Small intestine (tissue), 7 donors: ENCODE results near the gene FGR. TPM values are rescaled to one million over a fixed set of nuclear protein-coding genes. Genes with fewer than 3 reads are reported as not detected.

Source experiments
- DNase-seq, 2 donors: peaks; one replicate each; pipeline versions ENCODE4 v3.0.0 to v3.0.0-alpha.2; 2013
- FAIRE-seq: peaks from 2 replicates; lab custom pipeline; 2012; peaks lifted over from hg19 to GRCh38; lab: Jason Lieb, UNC
- H3K27ac ChIP-seq, 3 donors: one replicate each; pipeline ENCODE4 v1.5.1; 2013; ENCODE audit warnings: low read length in 2 of 3, mild to moderate bottlenecking in 2 of 3, control low read depth in 1 of 3, inconsistent platforms in 1 of 3, low read depth in 1 of 3, moderate library complexity in 1 of 3
- H3K27me3 ChIP-seq, 3 donors: one replicate each; pipeline ENCODE4 v1.6.1; 2013; ENCODE audit warnings: low read length in 3 of 3, inconsistent platforms in 1 of 3; ENCODE audit not compliant: control insufficient read depth in 3 of 3, insufficient read depth in 3 of 3
- H3K36me3 ChIP-seq, 3 donors: one replicate each; pipeline ENCODE4 v1.6.1; 2013; ENCODE audit warnings: low read length in 3 of 3, inconsistent platforms in 1 of 3, low read depth in 1 of 3, mild to moderate bottlenecking in 1 of 3, moderate library complexity in 1 of 3; ENCODE audit not compliant: control insufficient read depth in 3 of 3, insufficient read depth in 2 of 3
- H3K4me1 ChIP-seq, 3 donors: one replicate each; pipeline ENCODE4 v1.6.1; 2013; ENCODE audit warnings: low read length in 2 of 3, inconsistent platforms in 1 of 3, low read depth in 1 of 3, mild to moderate bottlenecking in 1 of 3, moderate library complexity in 1 of 3; ENCODE audit not compliant: control insufficient read depth in 3 of 3, insufficient read depth in 2 of 3
- H3K4me3 ChIP-seq, 3 donors: one replicate each; pipeline ENCODE4 v1.5.1; 2013; ENCODE audit warnings: low read length in 3 of 3, control low read depth in 1 of 3, inconsistent platforms in 1 of 3, low read depth in 1 of 3, mild to moderate bottlenecking in 1 of 3, moderate library complexity in 1 of 3
- H3K9me3 ChIP-seq, 2 donors: one replicate each; pipeline ENCODE4 v1.6.1; 2013; ENCODE audit warnings: low read depth in 1 of 2, low read length in 1 of 2; ENCODE audit not compliant: control insufficient read depth in 2 of 2, insufficient read depth in 1 of 2
- WGBS, 3 donors: extraction: QIAGEN DNeasy Blood & Tissue Kit; methylation state at CpG; one replicate each; pipeline ENCODE4 v1.1.7; 2013; 5-methylcytosine and 5-hydroxymethylcytosine counted together
- polyA plus RNA-seq, 4 donors: library from polyadenylated mRNA; stranded (reverse) in 3 of 4; unstranded in 1 of 4; fragments of 200-250 nt in 3 of 4; fragments of 120-200 nt in 1 of 4; gene quantifications; one replicate each; pipeline versions ENCODE4 v1.2.1 to v1.2.3, GENCODE V29; 2013
- donor health status: healthy with polysubstance abuse.
- donor health status: control.
- donor health status: control.
- donor health status: Bipolar disorder and iron deficiency.
- donor health status: healthy.

The FGR gene
- polyA plus RNA-seq, 4 donors, result 1.6 to 12.6 (median 1.8) TPM

GRCh38 chr1:27656157-27656893 is 21.3 kb upstream of the FGR start:
- H3K4me1 ChIP-seq, result peaks cover 0 to 4% (median 0%) of the 10 kb centered on the region in 3 donors
- WGBS, 3 donors, result 80 to 87% (median 86%) methylated on average over 7 of the region's 7 CpGs
- no peaks in the 10 kb centered on the region for H3K36me3 ChIP-seq
- H3K9me3 ChIP-seq, result no peaks in the 10 kb centered on the region
- FAIRE-seq (no peak), DNase-seq (no peak)
- no peaks in the 10 kb centered on the region for H3K27me3 ChIP-seq
- H3K27ac ChIP-seq, result peak overlapping the region in 1 of 3 donors; percentile 11
- no peak overlapping the region for H3K4me3 ChIP-seq

DNA sequence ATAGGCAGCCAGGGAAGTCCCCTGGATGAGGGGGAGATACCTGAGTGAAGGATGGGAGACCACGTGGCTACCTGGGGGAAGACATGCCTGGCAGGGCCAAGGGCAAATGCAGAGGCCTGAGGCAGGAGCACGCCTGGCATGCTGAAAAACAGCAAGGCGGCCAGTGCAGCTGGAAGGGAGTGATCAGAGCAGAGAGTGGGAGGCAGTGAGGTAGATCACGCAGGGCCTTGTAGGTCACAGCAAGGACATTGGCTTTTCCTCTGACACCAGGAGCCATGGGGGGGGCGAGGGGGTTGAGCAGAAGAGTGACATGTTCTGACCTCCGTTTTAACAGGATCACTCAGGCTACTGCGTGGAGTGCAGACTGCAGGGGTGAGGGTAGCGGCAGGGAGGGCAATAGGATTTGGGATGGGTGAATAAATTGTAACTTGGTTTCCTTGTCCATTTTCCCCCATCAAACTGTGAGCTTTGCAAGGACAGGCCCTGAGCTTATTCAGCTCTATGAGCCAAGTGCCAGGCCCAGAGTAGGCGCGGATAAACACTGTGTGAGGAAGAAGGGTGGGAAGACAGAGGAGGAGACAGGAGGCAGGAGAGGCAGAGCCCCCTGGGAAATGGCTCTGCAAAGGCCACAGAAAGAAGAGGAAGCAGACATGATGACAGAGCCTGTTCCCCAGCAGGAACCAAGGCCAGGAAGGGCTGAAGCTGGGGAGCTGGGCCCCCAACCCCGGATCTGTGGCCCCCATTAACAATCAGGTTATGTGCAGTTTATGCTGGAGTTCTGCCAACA is 20.4 kb upstream of the FGR start:
- no peak for FAIRE-seq
- no peak for DNase-seq
- no peaks in the 10 kb centered on the region for H3K27me3 ChIP-seq
- WGBS, 3 donors, result 70 to 79% (median 78%) methylated on average over 11 of the region's 11 CpGs
- no peak overlapping the region for H3K27ac ChIP-seq
- H3K4me3 ChIP-seq, result no peak overlapping the region
- no peaks in the 10 kb centered on the region for H3K9me3 ChIP-seq
- peaks cover 0 to 3% (median 0%) of the 10 kb centered on the region in 3 donors for H3K4me1 ChIP-seq
- H3K36me3 ChIP-seq, result no peaks in the 10 kb centered on the region

DNA sequence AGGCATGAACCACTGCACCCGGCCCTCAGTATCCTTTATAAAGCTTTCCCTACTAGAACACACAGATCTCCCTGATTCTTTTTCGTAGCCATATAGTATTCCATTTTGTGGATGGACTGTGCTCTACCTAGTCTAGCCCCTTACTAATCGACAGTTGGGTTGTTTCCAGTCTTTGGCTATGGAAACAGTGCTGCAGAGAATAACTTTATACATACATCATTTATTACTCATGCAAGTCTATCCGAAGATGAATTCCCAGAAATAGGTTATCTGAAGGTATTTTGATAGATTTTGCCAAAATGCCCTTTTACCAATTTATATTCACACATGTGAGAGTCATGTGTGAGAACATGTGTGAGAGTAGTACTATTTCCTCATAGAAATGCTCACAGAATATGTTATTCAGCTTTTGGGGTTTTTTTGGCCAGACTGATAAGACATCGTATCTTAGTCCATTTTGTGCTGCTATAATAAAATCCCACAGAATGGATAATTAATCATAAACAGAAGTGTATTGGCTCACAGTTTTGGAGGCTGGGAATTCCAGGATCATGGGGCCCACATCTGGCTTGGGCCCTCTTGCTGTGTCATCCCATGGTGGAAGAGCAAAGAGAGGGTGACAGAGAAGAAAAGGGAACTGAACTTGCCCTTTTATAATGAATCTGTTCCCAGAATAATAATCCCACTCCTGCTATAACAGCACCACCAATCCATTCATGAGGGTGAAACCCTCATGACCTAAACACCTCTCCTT is 17.3 kb upstream of the FGR start:
- no peaks in the 10 kb centered on the region for H3K4me1 ChIP-seq
- no peak overlapping the region for H3K4me3 ChIP-seq
- no peak for FAIRE-seq
- peak in 1 of 2 donors; percentile 0 for DNase-seq
- H3K9me3 ChIP-seq, result no peaks in the 10 kb centered on the region
- 83 to 89% (median 87%) methylated on average over 5 of the region's 5 CpGs for WGBS, 3 donors
- H3K27ac ChIP-seq, result no peak overlapping the region
- no peaks in the 10 kb centered on the region for H3K36me3 ChIP-seq
- peaks cover 0 to 2% (median 0%) of the 10 kb centered on the region in 3 donors for H3K27me3 ChIP-seq

DNA sequence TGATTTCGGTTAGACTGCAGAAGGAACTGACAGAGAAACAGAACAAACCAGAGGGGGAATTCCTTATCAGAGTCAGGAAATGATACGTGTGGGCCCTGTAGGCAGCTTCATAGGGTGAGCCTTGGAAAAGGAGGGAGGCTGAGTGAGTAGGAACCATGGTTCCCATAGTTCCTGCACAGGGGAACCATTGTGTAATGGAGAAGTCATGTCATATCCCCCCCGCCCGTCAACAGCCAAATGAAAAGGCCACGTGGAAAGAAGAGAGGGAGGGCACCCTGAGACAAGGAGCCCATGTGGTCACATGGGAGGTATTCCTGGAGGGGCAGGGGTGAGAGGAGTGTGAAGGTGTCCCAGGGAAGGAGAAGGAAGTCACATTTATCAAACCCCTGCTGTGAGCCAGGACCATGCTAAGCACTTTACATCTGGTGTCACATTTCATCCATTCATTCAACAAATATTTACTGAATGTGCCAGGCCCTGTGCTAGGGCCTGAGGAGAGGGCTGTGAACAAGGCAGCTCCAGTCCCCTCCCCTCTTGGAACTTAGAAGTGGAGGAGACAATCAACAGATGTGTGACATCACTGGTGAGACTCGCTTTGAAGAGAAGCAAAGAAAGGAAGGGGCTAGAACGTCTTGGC is 15.7 kb upstream of the FGR start:
- WGBS, 3 donors, result 54 to 71% (median 57%) methylated on average over 7 of the region's 7 CpGs
- peak overlapping the region in 1 of 3 donors; percentile 32 for H3K27ac ChIP-seq
- DNase-seq (no peak), FAIRE-seq (no peak)
- H3K4me1 ChIP-seq, result no peaks in the 10 kb centered on the region
- H3K4me3 ChIP-seq, result no peak overlapping the region
- no peaks in the 10 kb centered on the region for H3K36me3 ChIP-seq
- H3K9me3 ChIP-seq, result no peaks in the 10 kb centered on the region
- peaks cover 0 to 3% (median 0%) of the 10 kb centered on the region in 3 donors for H3K27me3 ChIP-seq

DNA sequence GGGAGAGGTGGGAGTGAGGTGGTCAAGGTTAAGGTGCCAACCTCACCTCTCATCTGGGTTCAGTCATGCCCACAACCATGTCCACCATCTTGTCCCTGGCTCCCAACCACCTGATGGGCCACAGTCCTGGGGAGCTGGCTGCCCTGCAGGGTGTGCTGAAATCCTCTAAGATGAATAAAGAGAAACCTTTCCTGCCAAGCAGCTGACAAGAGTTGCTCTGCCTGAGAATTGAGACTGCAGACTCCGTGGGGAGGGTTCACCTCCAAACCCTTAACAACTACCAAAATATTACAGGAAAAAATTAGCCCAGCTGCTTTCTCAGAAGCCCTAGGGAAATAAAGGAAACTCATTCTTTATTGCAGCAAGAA is 15.2 kb upstream of the FGR start:
- no peaks in the 10 kb centered on the region for H3K9me3 ChIP-seq
- H3K36me3 ChIP-seq, result no peaks in the 10 kb centered on the region
- DNase-seq, result no peak
- peak overlapping the region in 1 of 3 donors; percentile 53 for H3K27ac ChIP-seq
- H3K4me3 ChIP-seq, result no peak overlapping the region
- no peak for FAIRE-seq
- H3K4me1 ChIP-seq, result no peaks in the 10 kb centered on the region
- peaks cover 0 to 3% (median 0%) of the 10 kb centered on the region in 3 donors for H3K27me3 ChIP-seq
- 60 to 75% (median 73%) methylated on average over 1 of the region's 1 CpG for WGBS, 3 donors

DNA sequence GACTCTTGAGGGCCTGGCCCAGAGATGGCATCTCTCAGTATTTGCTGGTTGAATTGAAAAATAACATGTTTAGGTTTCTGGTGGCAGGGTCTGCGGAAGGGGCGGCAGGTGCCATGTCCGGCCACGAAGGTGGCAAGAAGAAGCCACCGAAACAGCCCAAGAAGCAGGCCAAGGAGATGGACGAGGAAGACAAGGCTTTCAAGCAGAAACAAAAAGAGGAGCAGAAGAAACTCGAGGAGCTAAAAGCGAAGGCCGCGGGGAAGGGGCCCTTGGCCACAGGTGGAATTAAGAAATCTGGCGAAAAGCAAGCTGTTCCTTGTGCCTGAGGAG is 14.3 kb upstream of the FGR start:
- no peak for DNase-seq
- H3K27ac ChIP-seq, result no peak overlapping the region
- no peaks in the 10 kb centered on the region for H3K9me3 ChIP-seq
- H3K27me3 ChIP-seq, result peaks cover 0 to 3% (median 0%) of the 10 kb centered on the region in 3 donors
- FAIRE-seq, result no peak
- no peak overlapping the region for H3K4me3 ChIP-seq
- WGBS, 3 donors, result 89 to 95% (median 89%) methylated on average over 11 of the region's 11 CpGs
- H3K4me1 ChIP-seq, result no peaks in the 10 kb centered on the region
- no peaks in the 10 kb centered on the region for H3K36me3 ChIP-seq

DNA sequence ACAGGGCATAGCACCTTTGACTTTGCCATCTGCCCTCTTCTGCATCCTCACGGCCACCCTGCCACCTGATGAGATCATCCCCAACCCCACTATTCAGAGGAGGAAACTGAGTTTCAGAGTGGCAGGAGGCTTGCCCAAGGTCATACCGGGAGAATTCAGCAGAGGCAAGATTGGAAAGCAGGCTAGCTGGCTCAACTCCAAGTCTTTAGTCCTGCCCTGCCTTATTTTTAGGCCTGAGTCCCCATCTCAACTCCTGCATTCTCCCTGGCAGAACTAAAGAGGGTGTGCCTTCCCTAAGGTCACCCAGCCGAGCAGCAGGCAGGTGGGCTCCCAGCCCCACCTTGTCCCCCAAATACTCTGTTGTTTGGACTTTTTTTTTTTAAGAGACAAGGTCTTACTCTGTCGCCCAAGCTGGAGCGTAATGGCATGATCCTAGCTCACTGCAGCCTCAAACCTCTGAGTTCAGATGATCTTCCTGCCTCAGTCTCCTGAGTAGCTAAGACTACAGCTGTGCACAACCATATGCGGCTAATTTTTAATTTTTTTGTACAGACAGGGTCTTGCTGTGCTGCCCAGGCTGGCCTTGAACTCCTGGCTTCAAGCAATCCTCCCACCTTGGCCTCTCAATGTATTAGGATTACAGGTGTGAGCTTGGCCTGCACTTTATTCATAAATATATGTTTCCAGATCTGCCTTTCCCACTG is 13.8 kb upstream of the FGR start:
- DNase-seq (no peak), FAIRE-seq (no peak)
- Histone ChIP-seq H3K4me3 (no peak overlapping the region), H3K9me3 (no peaks in the 10 kb centered on the region), H3K27ac (no peak overlapping the region), H3K27me3 (peaks cover 0 to 3% (median 0%) of the 10 kb centered on the region in 3 donors), H3K4me1 (no peaks in the 10 kb centered on the region), H3K36me3 (no peaks in the 10 kb centered on the region)
- WGBS, 3 donors, result 58 to 76% (median 75%) methylated on average over 6 of the region's 6 CpGs
